HCT116 (cell line): ENCODE data around the gene LRATD1. TPM values are rescaled to one million over a fixed set of nuclear protein-coding genes. Genes with fewer than 3 reads are reported as not detected.

Source experiments
- ATAC-seq: fragments of 200-7000 bp; cut with Tn5 transposase; 2 replicates; pipeline ENCODE4 v1.9.1; 2020; ENCODE audit warnings: mild to moderate bottlenecking, moderate library complexity
- BruUV-seq: library from RNA; stranded (reverse); fragments of 400-500 nt; replicated peaks from 2 replicates; lab custom pipeline; 2021; lab: Mats Ljungman, UMichigan
- CTCF ChIA-PET: fragments of 300-600 bp; sonication (Branson Sonifier 250); formaldehyde crosslinking; loops from one replicate; lab custom pipeline; 2021; ENCODE audit warnings: antibody characterized with exemption; lab: Charles Lee
- POLR2A ChIA-PET: fragments of 300-600, 350-600 bp; sonication (Branson Sonifier 250); formaldehyde crosslinking; loops from one replicate; lab custom pipeline; 2021; ENCODE audit warnings: antibody characterized with exemption; lab: Charles Lee
- RAD21 ChIA-PET, 2 experiments: fragments of 300-600 bp; sonication (Branson Sonifier 250); formaldehyde crosslinking; loops; one replicate each; lab custom pipeline; 2023; ENCODE audit warnings: low total read pairs in 2 of 2; ENCODE audit not compliant: uncharacterized antibody in 2 of 2, unreplicated experiment in 2 of 2, low non-redundant PET in 1 of 2; lab: Charles Lee
- DNase-seq: peaks from one replicate; pipeline ENCODE4 v3.0.0-alpha.2; 2010; ENCODE audit warnings: low read depth, low spot score
- H2AFZ ChIP-seq: fragments of 200-600 bp; shearing (Covaris generic), sonication (generic); 2 replicates; pipeline ENCODE4 v1.6.1; 2017; ENCODE audit warnings: low read depth, mixed run types, mixed read lengths, antibody characterized with exemption, low read length; ENCODE audit not compliant: poor library complexity, severe bottlenecking
- H3K27ac ChIP-seq: 2 replicates; pipeline ENCODE4 v1.5.1; 2012; ENCODE audit warnings: low read depth, low read length
- H3K27me3 ChIP-seq: fragments of 200-600 bp; sonication (generic); 2 replicates; pipeline ENCODE4 v1.6.1; 2016; ENCODE audit warnings: mixed run types, low read length, mixed read lengths; ENCODE audit not compliant: insufficient read depth
- H3K36me3 ChIP-seq, 2 experiments: fragments of 200-500 bp in 1 of 2; fragments of 200-600 bp in 1 of 2; sonication (Bioruptor generic) in 1 of 2; sonication (generic) in 1 of 2; 2 replicates each; pipeline versions ENCODE4 v1.5.1 to v1.6.1; 2014 to 2016; ENCODE audit warnings: low read length in 2 of 2, inconsistent platforms in 1 of 2, mixed read lengths in 1 of 2, mixed run types in 1 of 2; ENCODE audit not compliant: insufficient read depth in 2 of 2, control insufficient read depth in 1 of 2
- H3K4me1 ChIP-seq, 2 experiments: fragments of 200-600 bp in 1 of 2; sonication (generic) in 1 of 2; 2 replicates each; pipeline versions ENCODE4 v1.5.1 to v1.6.1; 2012 to 2017; ENCODE audit warnings: low read length in 2 of 2, inconsistent platforms in 1 of 2, mild to moderate bottlenecking in 1 of 2, mixed read lengths in 1 of 2, mixed run types in 1 of 2, moderate library complexity in 1 of 2; ENCODE audit not compliant: insufficient read depth in 2 of 2, control insufficient read depth in 1 of 2
- H3K4me2 ChIP-seq: fragments of 200-600 bp; sonication (generic); 2 replicates; pipeline ENCODE4 v1.6.1; 2017; ENCODE audit warnings: mixed run types, low read length, mixed read lengths
- H3K4me3 ChIP-seq, 2 experiments: fragments of 200-600 bp in 1 of 2; sonication (generic) in 1 of 2; replicated peaks in 1 of 2; 2 replicates each; pipeline ENCODE4 v1.5.1; 2011 to 2016; ENCODE audit warnings: low read length in 2 of 2, control low read depth in 1 of 2, low read depth in 1 of 2, mild to moderate bottlenecking in 1 of 2, mixed read lengths in 1 of 2, mixed run types in 1 of 2
- H3K79me2 ChIP-seq: fragments of 200-600 bp; sonication (generic); 2 replicates; pipeline ENCODE4 v1.6.1; 2017; ENCODE audit warnings: mild to moderate bottlenecking, mixed run types, low read length, moderate library complexity, mixed read lengths; ENCODE audit not compliant: insufficient read depth
- H3K9ac ChIP-seq: fragments of 200-600 bp; sonication (generic); 2 replicates; pipeline ENCODE4 v1.6.1; 2016; ENCODE audit warnings: low read length, mixed read lengths
- H3K9me2 ChIP-seq: fragments of 200-600 bp; sonication (generic), shearing (Covaris generic); 2 replicates; pipeline ENCODE4 v1.6.1; 2017; ENCODE audit warnings: mixed run types, mild to moderate bottlenecking, moderate library complexity; ENCODE audit not compliant: insufficient read depth
- H3K9me3 ChIP-seq, 2 experiments: fragments of 200-500 bp in 1 of 2; fragments of 200-600 bp in 1 of 2; sonication (Bioruptor generic) in 1 of 2; sonication (generic) in 1 of 2; 2 replicates each; pipeline ENCODE4 v1.6.1; 2014 to 2017; ENCODE audit warnings: low read length in 2 of 2, mixed read lengths in 2 of 2, inconsistent platforms in 1 of 2, low read depth in 1 of 2, mild to moderate bottlenecking in 1 of 2, mixed run types in 1 of 2, moderate library complexity in 1 of 2; ENCODE audit not compliant: control insufficient read depth in 1 of 2, insufficient read depth in 1 of 2
- H4K20me1 ChIP-seq: fragments of 200-600 bp; sonication (generic), shearing (Covaris generic); 2 replicates; pipeline ENCODE4 v1.6.1; 2017; ENCODE audit warnings: mixed run types, mild to moderate bottlenecking, moderate library complexity; ENCODE audit not compliant: insufficient read depth
- ATF3 ChIP-seq: IDR thresholded peaks from 2 replicates; pipeline ENCODE4 v1.6.1; 2012
- CBX3 ChIP-seq: IDR thresholded peaks from 2 replicates; pipeline ENCODE4 v1.6.1; 2012; ENCODE audit warnings: low read depth
- CEBPB ChIP-seq: IDR thresholded peaks from 2 replicates; pipeline ENCODE4 v1.6.1; 2012; ENCODE audit warnings: low read depth
- CTCF ChIP-seq, 3 experiments: fragments of 200-600 bp in 1 of 3; sonication (generic) in 1 of 3; IDR thresholded peaks in 2 of 3; conservative IDR thresholded peaks in 1 of 3; 2 replicates each; pipeline ENCODE4 v1.5.1; 2012 to 2017; ENCODE audit warnings: low read depth in 2 of 3, low read length in 2 of 3, antibody characterized with exemption in 1 of 3, borderline replicate concordance in 1 of 3, control low read depth in 1 of 3, mild to moderate bottlenecking in 1 of 3, mixed read lengths in 1 of 3, mixed run types in 1 of 3, moderate library complexity in 1 of 3; ENCODE audit not compliant: insufficient read depth in 1 of 3
- EGR1 ChIP-seq: IDR thresholded peaks from 2 replicates; pipeline ENCODE4 v1.6.1; 2012; ENCODE audit warnings: low read depth
- ELF1 ChIP-seq: IDR thresholded peaks from 2 replicates; pipeline ENCODE4 v1.6.1; 2012; ENCODE audit warnings: low read depth, borderline replicate concordance
- EZH2 ChIP-seq: fragments of 200-600 bp; sonication (generic); IDR thresholded peaks from 2 replicates; pipeline ENCODE4 v1.6.1; 2017; ENCODE audit warnings: antibody characterized with exemption, mixed run types
- FOSL1 ChIP-seq: IDR thresholded peaks from 2 replicates; pipeline ENCODE4 v1.6.1; 2012; ENCODE audit warnings: low read depth
- JUND ChIP-seq: IDR thresholded peaks from 2 replicates; pipeline ENCODE4 v1.6.1; 2012
- MAX ChIP-seq: IDR thresholded peaks from 2 replicates; pipeline ENCODE4 v1.6.1; 2012
- POLR2A ChIP-seq: IDR thresholded peaks from 2 replicates; pipeline ENCODE4 v1.7.0; 2011; ENCODE audit warnings: borderline replicate concordance; ENCODE audit not compliant: insufficient read depth, insufficient read length; ENCODE audit errors: extremely low read depth
- POLR2AphosphoS5 ChIP-seq: IDR thresholded peaks from 2 replicates; pipeline ENCODE4 v1.6.1; 2011; ENCODE audit warnings: mild to moderate bottlenecking, low read depth, low read length, moderate library complexity
- REST ChIP-seq: IDR thresholded peaks from 2 replicates; pipeline ENCODE4 v1.6.1; 2012; ENCODE audit warnings: low read depth
- SIN3A ChIP-seq: IDR thresholded peaks from 2 replicates; pipeline ENCODE4 v1.6.1; 2012; ENCODE audit warnings: low read depth
- SRF ChIP-seq: IDR thresholded peaks from 2 replicates; pipeline ENCODE4 v1.6.1; 2012; ENCODE audit warnings: low read depth
- TCF7L2 ChIP-seq: IDR thresholded peaks from 2 replicates; pipeline ENCODE4 v1.7.0; 2011; ENCODE audit warnings: borderline replicate concordance, inconsistent platforms; ENCODE audit not compliant: insufficient read depth, insufficient read length; ENCODE audit errors: extremely low read depth
- YY1 ChIP-seq: IDR thresholded peaks from 2 replicates; pipeline ENCODE4 v1.6.1; 2011; ENCODE audit warnings: low read length, low read depth, moderate library complexity, mild to moderate bottlenecking; ENCODE audit not compliant: insufficient replicate concordance; ENCODE audit errors: extremely low read depth
- ZBTB33 ChIP-seq: IDR thresholded peaks from 2 replicates; pipeline ENCODE4 v1.6.1; 2011; ENCODE audit warnings: mild to moderate bottlenecking, low read length, moderate library complexity; ENCODE audit not compliant: insufficient replicate concordance; ENCODE audit errors: extremely low read depth
- ZFX ChIP-seq: fragments of 450-650 bp; IDR thresholded peaks from 2 replicates; pipeline ENCODE4 v1.6.1; 2017
- ZNF274 ChIP-seq: fragments of 200-500 bp; sonication (Bioruptor generic); IDR thresholded peaks from 2 replicates; pipeline ENCODE4 v1.6.1; 2014; ENCODE audit warnings: mild to moderate bottlenecking, low read depth, low read length, inconsistent platforms
- intact Hi-C: fragments of 100-400 bp; cut with micrococcal nuclease; formaldehyde crosslinking; loops from 2 replicates; pipeline ENCODE4 v1.10.0; 2022
- total RNA-seq: library from RNA; stranded (reverse); gene quantifications from one replicate; pipeline ENCODE4 v1.2.1, GENCODE V29; 2021; ENCODE audit not compliant: unreplicated experiment

The LRATD1 gene
- total RNA-seq, 1 experiment from 2014 or later: 0.07 TPM

- Histone ChIP-seq H2AFZ (no peak overlapping the region), H3K36me3 (no peaks in the 10 kb centered on the region), H3K9ac (no peak overlapping the region), H3K9me3 (peaks cover 4 to 8% of the 10 kb centered on the region in 2 experiments; a peak in 2 of 4 replicates), H3K27me3 (no peaks in the 10 kb centered on the region), H4K20me1 (no peaks in the 10 kb centered on the region), H3K4me3 (no peak overlapping the region), H3K9me2 (no peaks in the 10 kb centered on the region)
- no peak for DNase-seq
- RAD21 ChIA-PET: no interaction called here
- TF ChIP-seq ELF1 (no peak), ATF3 (no peak), EGR1 (no peak), ZBTB33 (no peak), CEBPB (no peak), FOSL1 (no peak), ZNF274 (no peak), TCF7L2 (no peak), JUND (no peak), YY1 (no peak), CTCF (IDR thresholded peaks at IDR 0.05 in 2 of 3, conservative IDR thresholded peaks at IDR 0.05 in 1 of 3; ENCODE audit: borderline replicate concordance in 1 of 3, insufficient read depth in 1 of 3, low read depth in 2 of 3, low read length in 2 of 3) (no peak), POLR2A (no peak), SRF (no peak), CBX3 (no peak), MAX (no peak), REST (no peak), EZH2 (no peak), ZFX (no peak), SIN3A (no peak), POLR2AphosphoS5 (no peak)
- TF ChIP-seq, all 23 proteins: peak for 0
- ChIA-PET POLR2A (no interaction called here), CTCF (no interaction called here)
- H3K79me2 ChIP-seq: no peaks in the 10 kb centered on the region
- H3K4me2 ChIP-seq: no peak overlapping the region
- ATAC-seq: no peak
- intact Hi-C loops: no loop called here
- no peaks in the 10 kb centered on the region for H3K4me1 ChIP-seq
- no peak overlapping the region for H3K27ac ChIP-seq
- no TSS peak for BruUV-seq
Measured at GRCh38 chr2:14654835-14655282, 22.3 kb downstream of the LRATD1 start.
